ENCODE data around the gene AADACL4. TPM values are rescaled to one million over a fixed set of nuclear protein-coding genes. Genes with fewer than 3 reads are reported as not detected.
A peak's percentile ranks its signal among the peaks of the same experiment; 100 is the strongest.

AADACL4 gene
- total RNA-seq, 1 donor from 2014 or later: not detected

DNA sequence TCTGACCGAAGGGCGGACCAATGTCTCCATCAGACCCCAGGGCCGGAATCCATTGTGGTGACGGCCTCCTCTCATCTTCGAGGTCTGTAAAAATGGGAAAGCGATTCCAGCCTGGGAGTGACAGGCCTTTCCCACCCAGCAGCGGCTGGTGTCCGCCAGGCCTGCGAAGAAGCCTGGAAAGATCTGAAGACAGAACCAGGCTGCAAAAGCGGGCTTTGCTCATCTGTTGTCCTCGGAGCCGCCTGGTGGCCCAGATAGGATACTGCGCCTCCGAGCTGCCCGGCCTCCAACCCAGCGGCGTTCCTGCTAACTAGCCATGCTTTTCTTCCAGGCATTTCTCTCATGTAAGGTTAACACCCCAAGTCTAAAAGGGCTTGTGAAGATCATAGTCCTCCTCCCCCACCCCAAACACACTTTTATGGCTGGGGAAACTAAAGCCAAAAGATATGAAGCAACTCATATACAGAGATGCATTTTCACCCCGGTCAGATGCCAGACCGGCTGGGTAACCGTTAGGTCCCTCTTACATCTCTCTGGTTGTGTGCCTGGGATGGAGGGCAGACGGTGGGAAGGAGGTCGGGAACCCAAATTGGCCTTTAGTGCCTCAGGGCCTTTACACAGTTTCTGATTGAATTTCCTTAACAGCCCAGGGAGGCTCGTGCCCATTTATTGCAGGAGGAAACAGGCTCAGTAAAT, 23.9 kb upstream of the AADACL4 start:
- Mint-ChIP-seq H3K4me1 (ENCODE audit: low read depth) (peaks cover 82% of the 10 kb centered on the region), H3K9me3 (ENCODE audit: low read depth) (no peaks in the 10 kb centered on the region), H3K36me3 (ENCODE audit: low read depth) (no peaks in the 10 kb centered on the region), H3K27me3 (ENCODE audit: low read depth) (no peaks in the 10 kb centered on the region), H3K27ac (ENCODE audit: unreplicated experiment) (peak overlapping the region; percentile 78), H3K4me3 (ENCODE audit: unreplicated experiment) (peak overlapping the region; percentile 96)
- DNase-seq (ENCODE audit: low spot score): no peak
- peak; percentile 90 for TF ChIP-seq CTCF (IDR thresholded peaks at IDR 0.05)

DNA sequence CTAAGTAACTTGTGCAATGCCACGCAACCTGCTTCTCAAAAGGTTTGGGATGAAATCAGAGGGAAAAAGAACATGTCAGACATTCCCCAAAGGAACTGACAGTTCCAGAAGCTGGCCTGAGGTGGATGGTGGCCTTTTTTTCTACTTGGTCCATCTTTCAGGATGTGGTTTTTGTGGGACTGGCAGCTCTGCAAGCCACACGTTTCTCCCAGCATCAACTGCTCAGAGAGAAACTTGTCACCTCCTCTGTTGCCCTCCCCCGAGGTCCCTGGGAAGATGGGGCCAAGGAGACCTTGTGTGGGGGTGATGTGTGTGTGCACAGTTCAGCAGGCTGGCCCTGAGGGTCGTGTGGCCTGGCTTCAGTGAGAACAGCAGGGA, 23.4 kb upstream of the AADACL4 start:
- peaks cover 76% of the 10 kb centered on the region for H3K4me1 Mint-ChIP-seq (ENCODE audit: low read depth)
- H3K9me3 Mint-ChIP-seq (ENCODE audit: low read depth): no peaks in the 10 kb centered on the region
- peaks cover 4% of the 10 kb centered on the region for H3K27me3 Mint-ChIP-seq (ENCODE audit: low read depth)
- peak overlapping the region; percentile 73 for H3K27ac Mint-ChIP-seq (ENCODE audit: unreplicated experiment)
- H3K4me3 Mint-ChIP-seq (ENCODE audit: unreplicated experiment): no peak overlapping the region
- H3K36me3 Mint-ChIP-seq (ENCODE audit: low read depth): no peaks in the 10 kb centered on the region
- DNase-seq (ENCODE audit: low spot score): no peak
- TF ChIP-seq CTCF (IDR thresholded peaks at IDR 0.05): no peak

- Mint-ChIP-seq H3K36me3 (ENCODE audit: low read depth) (no peaks in the 10 kb centered on the region), H3K27ac (ENCODE audit: unreplicated experiment) (peak overlapping the region; percentile 22), H3K27me3 (ENCODE audit: low read depth) (peaks cover 4% of the 10 kb centered on the region), H3K4me3 (ENCODE audit: unreplicated experiment) (no peak overlapping the region), H3K4me1 (ENCODE audit: low read depth) (peaks cover 72% of the 10 kb centered on the region), H3K9me3 (ENCODE audit: low read depth) (no peaks in the 10 kb centered on the region)
- DNase-seq (ENCODE audit: low spot score): no peak
- TF ChIP-seq CTCF (IDR thresholded peaks at IDR 0.05): no peak
These were observed 23.0 kb upstream of the AADACL4 start for GRCh38 chr1:12620931-12621330.

- H3K4me1 Mint-ChIP-seq (ENCODE audit: low read depth): peaks cover 65% of the 10 kb centered on the region
- H3K9me3 Mint-ChIP-seq (ENCODE audit: low read depth): no peaks in the 10 kb centered on the region
- peak overlapping the region; percentile 83 for H3K27ac Mint-ChIP-seq (ENCODE audit: unreplicated experiment)
- no peaks in the 10 kb centered on the region for H3K36me3 Mint-ChIP-seq (ENCODE audit: low read depth)
- no peak for DNase-seq (ENCODE audit: low spot score)
- peaks cover 4% of the 10 kb centered on the region for H3K27me3 Mint-ChIP-seq (ENCODE audit: low read depth)
- no peak overlapping the region for H3K4me3 Mint-ChIP-seq (ENCODE audit: unreplicated experiment)
- TF ChIP-seq CTCF (IDR thresholded peaks at IDR 0.05): peak; percentile 21
These were observed 22.2 kb upstream of the AADACL4 start for GRCh38 chr1:12621346-12622335.

GRCh38 chr1:12622506-12622905, 21.4 kb upstream of the AADACL4 start:
- Mint-ChIP-seq H3K4me3 (ENCODE audit: unreplicated experiment) (no peak overlapping the region), H3K27ac (ENCODE audit: unreplicated experiment) (peak overlapping the region; percentile 83), H3K9me3 (ENCODE audit: low read depth) (no peaks in the 10 kb centered on the region), H3K27me3 (ENCODE audit: low read depth) (peaks cover 4% of the 10 kb centered on the region), H3K36me3 (ENCODE audit: low read depth) (no peaks in the 10 kb centered on the region), H3K4me1 (ENCODE audit: low read depth) (peaks cover 58% of the 10 kb centered on the region)
- TF ChIP-seq CTCF (IDR thresholded peaks at IDR 0.05): no peak
- no peak for DNase-seq (ENCODE audit: low spot score)

All from chondrocyte (in vitro differentiated cells).